Right lobe of liver (tissue), 4 donors: ENCODE results near the gene STK32B.

Experiments
- CTCF ChIP-seq, 4 donors: fragments of 200-600 bp in 3 of 4; fragments of 450-650 bp in 1 of 4; IDR thresholded peaks; one replicate each; pipeline versions ENCODE4 v1.5.1 to v1.8.0; 2016 to 2022; ENCODE audit warnings: antibody characterized with exemption in 4 of 4, mild to moderate bottlenecking in 2 of 4
- POLR2A ChIP-seq: fragments of 450-650 bp; IDR thresholded peaks from one replicate; pipeline ENCODE4 v1.6.1; 2017; ENCODE audit warnings: antibody characterized with exemption, mild to moderate bottlenecking
- donor health status: DM: no; HTN: no; CAD: no.
- donor health status: DM: no; HTN: no; CAD: no.
- donor health status: DM: no; HTN: yes; CAD: no.

GRCh38 chr4:5027346-5027745, 23.9 kb upstream of the STK32B start:
- TF ChIP-seq CTCF (IDR thresholded peaks at IDR 0.05), result no peak
- no peak for TF ChIP-seq POLR2A
